Measurements from ENCODE around the gene DTX3.
"Not testable (repeated sequence)": the region's sequence is repeated elsewhere in the genome, so short reads cannot be mapped to it uniquely, and the experiment has no call there.

DTX3 gene

DNA sequence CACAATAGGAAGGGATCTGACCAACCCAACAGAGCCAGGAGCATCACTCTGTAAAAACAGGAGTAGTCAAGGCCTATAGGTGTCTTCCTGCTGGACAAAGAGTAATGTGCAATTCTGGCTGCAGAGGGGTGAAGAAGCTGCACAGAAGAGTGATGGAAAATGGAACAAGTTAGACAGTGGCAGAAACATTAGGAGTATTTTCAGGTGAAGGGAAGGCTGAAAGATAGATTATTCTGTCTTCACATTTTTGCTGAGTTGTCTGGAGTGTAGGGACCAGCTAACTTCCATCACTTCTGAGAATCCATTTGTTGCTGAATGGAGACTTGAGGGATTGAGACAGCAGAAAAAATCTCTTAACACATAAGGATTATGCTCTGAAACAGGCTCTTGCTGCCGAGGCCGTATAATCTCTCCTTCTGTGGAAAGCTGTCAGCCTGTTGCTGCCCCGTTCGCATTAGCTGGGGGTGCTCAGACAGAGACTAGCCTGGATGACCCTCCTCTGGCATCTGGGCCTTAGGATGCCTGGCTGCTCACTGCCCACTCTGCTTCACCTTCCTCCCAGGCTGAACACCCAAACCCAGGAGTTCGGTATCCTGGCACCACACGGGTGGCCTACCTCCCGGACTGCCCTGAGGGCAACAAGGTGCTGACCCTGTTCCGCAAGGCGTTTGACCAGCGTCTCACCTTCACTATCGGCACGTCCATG is 3.5 kb downstream of the DTX3 start:
- DNase-seq, result no peak

- DNase-seq, result no peak
Measured at GRCh38 chr12:57609101-57609780, 4.6 kb downstream of the DTX3 start.

GRCh38 chr12:57609781-57610553 is 5.3 kb downstream of the DTX3 start:
- DNase-seq, result no peak

- DNase-seq, result no peak
Measured at GRCh38 chr12:57610554-57611107, 6.0 kb downstream of the DTX3 start.

- peak; percentile 32 for DNase-seq
Measured at GRCh38 chr12:57611108-57611826, 6.6 kb downstream of the DTX3 start, which contains the start of gene ARHGEF25. ARHGEF25 (plus strand) TSS chr12:57611435; CDS start chr12:57611895, 460 bp downstream.

DNA sequence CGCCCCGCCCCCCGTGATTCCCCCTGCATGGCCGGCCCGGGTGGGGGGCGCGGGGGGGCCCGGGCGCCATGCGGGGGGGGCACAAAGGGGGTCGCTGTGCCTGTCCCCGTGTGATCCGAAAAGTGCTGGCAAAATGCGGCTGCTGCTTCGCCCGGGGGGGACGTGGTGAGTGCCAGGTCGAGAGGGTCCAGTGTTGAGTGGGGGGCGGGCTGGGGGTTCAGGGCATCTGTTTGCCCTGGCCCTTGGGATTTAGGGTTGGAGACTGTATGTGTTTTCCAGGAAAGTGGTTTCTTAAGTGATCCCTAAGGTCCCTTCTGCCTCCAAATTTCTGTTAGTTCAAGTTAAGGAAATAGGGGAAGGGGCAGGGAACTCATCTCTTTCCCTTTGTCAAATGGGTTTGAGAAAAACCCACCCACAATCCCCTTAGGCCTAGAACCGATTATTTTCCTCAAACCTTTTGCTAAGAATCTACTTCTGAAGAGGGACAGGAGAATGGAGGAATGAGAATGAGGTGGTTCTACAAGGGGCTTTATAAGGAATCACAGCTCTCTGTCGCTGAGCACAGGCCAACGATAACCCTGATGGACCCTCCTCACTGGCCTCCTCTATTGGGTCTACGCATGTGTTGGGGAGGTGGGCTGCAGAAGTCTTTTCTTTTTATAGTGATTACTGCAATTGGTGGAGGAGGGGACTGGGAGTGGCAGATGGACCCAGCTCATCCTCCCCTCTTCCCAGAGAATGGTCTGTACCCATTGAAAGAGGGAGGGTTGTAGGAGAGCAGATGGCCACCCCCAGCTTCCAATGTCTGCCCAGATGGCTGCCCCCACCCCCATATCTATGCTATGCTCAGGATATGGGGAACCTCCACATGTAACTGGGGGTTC is 7.4 kb downstream of the DTX3 start:
- no peak for DNase-seq

- no peak for DNase-seq
Measured at GRCh38 chr12:57612711-57613426, 8.2 kb downstream of the DTX3 start.

DNA sequence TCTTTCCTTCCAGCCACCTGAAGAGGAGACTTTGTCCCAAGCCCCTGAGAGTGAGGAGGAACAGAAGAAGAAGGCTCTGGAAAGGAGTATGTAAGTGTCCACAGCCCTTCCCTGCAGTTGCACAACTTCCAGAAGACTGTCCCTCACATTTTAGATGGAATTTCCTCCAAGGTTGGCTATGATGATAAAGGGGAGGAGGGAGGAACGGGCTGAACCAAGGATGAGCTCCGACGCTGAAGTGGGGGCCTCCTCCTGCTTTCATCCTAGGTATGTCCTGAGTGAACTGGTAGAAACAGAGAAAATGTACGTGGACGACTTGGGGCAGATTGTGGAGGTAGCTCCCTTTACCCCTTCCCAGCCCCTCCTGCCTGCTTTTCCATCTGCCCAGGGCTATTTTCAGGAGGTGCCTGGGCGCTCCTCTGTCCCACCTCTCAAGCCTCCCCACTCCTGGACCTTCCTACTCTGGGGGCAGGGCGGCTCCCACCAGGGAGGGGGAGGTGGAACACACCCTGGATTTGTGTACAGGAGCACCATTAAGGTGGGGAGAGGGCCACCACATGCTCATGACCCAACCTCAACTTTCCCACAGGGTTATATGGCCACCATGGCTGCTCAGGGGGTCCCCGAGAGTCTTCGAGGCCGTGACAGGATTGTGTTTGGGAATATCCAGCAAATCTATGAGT is 8.9 kb downstream of the DTX3 start:
- DNase-seq, result no peak

- DNase-seq, result no peak
Measured at GRCh38 chr12:57614178-57614947, 9.7 kb downstream of the DTX3 start.

- no peak for DNase-seq
Measured at GRCh38 chr12:57614948-57615500, 10.4 kb downstream of the DTX3 start.

DNA sequence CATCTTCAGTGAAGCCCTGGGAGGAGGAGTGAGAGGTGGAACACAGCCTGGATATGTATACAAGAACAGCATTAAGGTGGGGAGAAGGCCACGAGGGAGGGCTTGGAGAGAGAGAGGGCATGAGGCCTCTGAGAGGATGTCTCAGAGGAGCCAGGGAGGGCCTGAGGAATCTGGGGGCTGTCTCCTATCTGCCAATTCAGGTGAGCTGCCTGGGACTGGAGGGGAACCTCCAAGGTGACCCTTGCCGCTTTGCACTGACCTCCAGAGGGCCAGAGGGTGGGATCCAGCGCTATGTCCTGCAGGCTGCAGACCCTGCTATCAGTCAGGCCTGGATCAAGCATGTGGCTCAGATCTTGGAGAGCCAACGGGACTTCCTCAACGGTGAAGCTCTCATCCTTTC is 11.0 kb downstream of the DTX3 start:
- DNase-seq, result no peak

GRCh38 chr12:57616383-57617101 is 11.9 kb downstream of the DTX3 start:
- DNase-seq, result no peak

- DNase-seq, result no peak
Measured at GRCh38 chr12:57617942-57618341, 13.3 kb downstream of the DTX3 start.

GRCh38 chr12:57618431-57618830 is 13.8 kb downstream of the DTX3 start:
- DNase-seq, result not testable (repeated sequence)

- no peak for DNase-seq
Measured at GRCh38 chr12:57618966-57619433, 14.4 kb downstream of the DTX3 start.

- DNase-seq, result no peak
Measured at GRCh38 chr12:57619434-57620244, 15.0 kb downstream of the DTX3 start.

DNA sequence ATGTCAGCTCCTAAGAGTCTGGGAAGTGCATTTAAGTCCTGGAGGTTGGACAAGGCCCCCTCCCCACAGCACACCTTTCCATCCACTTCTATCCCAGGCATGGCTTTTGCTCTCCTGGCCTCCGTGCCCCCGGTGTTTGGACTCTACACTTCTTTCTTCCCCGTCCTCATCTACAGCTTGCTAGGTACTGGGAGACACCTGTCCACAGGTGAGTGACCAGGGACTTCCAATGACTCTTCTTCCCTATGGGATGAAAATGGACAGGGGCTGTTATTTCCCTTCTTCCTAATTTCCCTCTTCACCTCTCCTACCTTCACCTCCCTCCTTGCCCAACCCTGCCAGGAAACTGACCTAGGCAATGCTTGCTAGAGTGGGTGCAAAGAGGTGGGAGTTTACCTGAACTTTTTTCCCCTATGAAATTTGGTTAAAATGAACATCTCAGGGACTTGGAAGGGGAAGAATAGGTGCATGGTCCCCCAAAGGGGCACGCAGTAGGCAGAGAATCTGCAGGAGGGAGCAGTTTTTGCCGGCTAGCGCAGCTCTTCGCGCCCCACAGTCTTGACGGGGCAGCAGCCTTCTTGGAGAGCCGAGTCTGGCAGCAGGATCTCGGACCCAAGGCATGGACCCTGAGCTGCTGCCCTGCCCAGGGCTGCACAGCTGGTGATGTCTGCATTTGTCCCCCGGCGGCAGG is 15.8 kb downstream of the DTX3 start:
- DNase-seq, result no peak

Data from activated CD4-positive, alpha-beta T cell treated with anti-CD3 and anti-CD28 coated beads, Interleukin-2, amount 50 U/mL, for 16 hours (primary cell).